RWPE1 (cell line): ENCODE results near the gene GALNT15.

Experiments used
- CTCF ChIA-PET: fragments of 350-600 bp; sonication (Branson Sonifier 250); formaldehyde crosslinking; extraction: SDS; loops from one replicate; lab custom pipeline; 2021; lab: Yijun Ruan, JAX
- POLR2A ChIA-PET: fragments of 400-600 bp; formaldehyde crosslinking; extraction: SDS; loops from one replicate; lab custom pipeline; 2020; ENCODE audit warnings: antibody characterized with exemption; ENCODE audit not compliant: low non-redundant PET; lab: Yijun Ruan, JAX
- DNase-seq: peaks from one replicate; pipeline ENCODE4 v3.0.0; 2012; ENCODE audit warnings: low spot score
- H3K27ac ChIP-seq: fragments of 450-650 bp; 2 replicates; pipeline ENCODE4 v1.5.1; 2017
- CTCF ChIP-seq: fragments of 450-650 bp; conservative IDR thresholded peaks from 2 replicates; pipeline ENCODE4 v1.5.1; 2017; ENCODE audit warnings: low read depth, mild to moderate bottlenecking

Gene GALNT15

GRCh38 chr3:16279010-16279801, 104.7 kb downstream of the GALNT15 start:
- ChIA-PET CTCF (interaction anchor here (0.6 kb wide), 1 partner anchor 11 kb away, joined by 3 read pairs; no protein-coding TSS in a partner anchor), POLR2A (no interaction called here)
- no peak overlapping the region for H3K27ac ChIP-seq
- DNase-seq, result no peak
- TF ChIP-seq CTCF, result no peak

GRCh38 chr3:16280671-16281070, 106.2 kb downstream of the GALNT15 start:
- CTCF ChIA-PET, result interaction anchor here (0.6 kb wide), 1 partner anchor 9 kb away, joined by 3 read pairs; no protein-coding TSS in a partner anchor
- no peak for TF ChIP-seq CTCF

More at GRCh38 chr3:16280671-16281070, 106.2 kb downstream of the GALNT15 start:
- DNase-seq, result no peak
- POLR2A ChIA-PET, result no interaction called here
- no peak overlapping the region for H3K27ac ChIP-seq
